Stimulated activated CD8-positive, alpha-beta memory T cell treated with anti-CD3 and anti-CD28 coated beads, Interleukin-4, amount 100 ng/mL, for 24 hours (primary cell): ENCODE measurements around the gene APLP2.

Experiments used
- DNase-seq: peaks from one replicate; pipeline ENCODE4 v3.0.0-alpha.2; 2020; ENCODE audit warnings: low read depth

APLP2 gene

GRCh38 chr11:130146796-130147195, 77.1 kb downstream of the APLP2 start:
- DNase-seq, result no peak

GRCh38 chr11:130148796-130149326, 79.2 kb downstream of the APLP2 start:
- no peak for DNase-seq

- no peak for DNase-seq
These were observed 81.1 kb downstream of the APLP2 start for GRCh38 chr11:130150790-130151189.

GRCh38 chr11:130151196-130151595, 81.5 kb downstream of the APLP2 start:
- no peak for DNase-seq

- DNase-seq, result no peak
These were observed 86.7 kb downstream of the APLP2 start for GRCh38 chr11:130156108-130157022.

GRCh38 chr11:130157101-130157500, 87.4 kb downstream of the APLP2 start:
- no peak for DNase-seq

GRCh38 chr11:130157840-130158239, 88.1 kb downstream of the APLP2 start:
- no peak for DNase-seq

- DNase-seq, result no peak
These were observed 89.4 kb downstream of the APLP2 start for GRCh38 chr11:130159139-130159538.

- DNase-seq, result no peak
These were observed 90.2 kb downstream of the APLP2 start, which contains the start of gene ST14 for GRCh38 chr11:130159657-130160497. ST14 (plus strand) TSS chr11:130159782; CDS start chr11:130159980, 198 bp downstream.

GRCh38 chr11:130160498-130161155, 90.9 kb downstream of the APLP2 start:
- DNase-seq, result no peak

- DNase-seq, result no peak
These were observed 91.9 kb downstream of the APLP2 start for GRCh38 chr11:130161441-130162145.

- no peak for DNase-seq
These were observed 93.0 kb downstream of the APLP2 start for GRCh38 chr11:130162733-130163132.

- DNase-seq, result no peak
These were observed 93.9 kb downstream of the APLP2 start for GRCh38 chr11:130163346-130164220.

GRCh38 chr11:130164221-130164570, 94.5 kb downstream of the APLP2 start:
- no peak for DNase-seq

- DNase-seq, result no peak
These were observed 96.1 kb downstream of the APLP2 start for GRCh38 chr11:130165601-130166456.

- DNase-seq, result no peak
These were observed 96.7 kb downstream of the APLP2 start for GRCh38 chr11:130166457-130166784.

GRCh38 chr11:130167146-130167545, 97.5 kb downstream of the APLP2 start:
- no peak for DNase-seq

- no peak for DNase-seq
These were observed 98.4 kb downstream of the APLP2 start for GRCh38 chr11:130168105-130168504.

GRCh38 chr11:130170345-130170744, 100.7 kb downstream of the APLP2 start:
- no peak for DNase-seq

GRCh38 chr11:130171534-130171933, 101.8 kb downstream of the APLP2 start:
- DNase-seq, result no peak
